GM12878 (cell line): ENCODE measurements around the gene SLC12A1.

ENCODE experiments used
- CTCF ChIP-seq, 3 experiments: IDR thresholded peaks in 2 of 3; conservative IDR thresholded peaks in 1 of 3; 2 replicates each; pipeline ENCODE4 v1.5.1; 2011; ENCODE audit warnings: low read depth in 3 of 3, low read length in 3 of 3, mild to moderate bottlenecking in 3 of 3, control low read depth in 2 of 3, moderate library complexity in 2 of 3, inconsistent platforms in 1 of 3, mixed read lengths in 1 of 3; ENCODE audit not compliant: control insufficient read depth in 2 of 3, insufficient read depth in 1 of 3; ENCODE audit errors: extremely low read depth in 1 of 3
- ESRRA ChIP-seq: IDR thresholded peaks from 2 replicates; pipeline ENCODE4 v1.6.1; 2012; ENCODE audit warnings: mild to moderate bottlenecking, low read length, improper control_type of control experiment
- EZH2 ChIP-seq: IDR thresholded peaks from 2 replicates; pipeline ENCODE4 v1.6.1; 2012; ENCODE audit warnings: low read depth, mild to moderate bottlenecking, control low read depth, inconsistent platforms, low read length, borderline replicate concordance; ENCODE audit not compliant: control insufficient read depth
- MYC ChIP-seq: IDR thresholded peaks from 2 replicates; pipeline ENCODE4 v1.6.1; 2011; ENCODE audit warnings: mild to moderate bottlenecking, low read length, moderate library complexity, inconsistent platforms; ENCODE audit not compliant: insufficient read depth, insufficient replicate concordance, insufficient read length, severe bottlenecking
- RAD21 ChIP-seq: IDR thresholded peaks from 2 replicates; pipeline ENCODE4 v1.6.1; 2011; ENCODE audit warnings: mild to moderate bottlenecking, low read depth, low read length, moderate library complexity; ENCODE audit not compliant: insufficient read depth
- TF ChIP-seq, protein P1 (sequence below): fragments of 450-650 bp; IDR thresholded peaks from 2 replicates; pipeline ENCODE4 v1.6.1; 2016; ENCODE audit warnings: mild to moderate bottlenecking

- TF ChIP-seq RAD21 (no peak), CTCF (IDR thresholded peaks at IDR 0.05 in 2 of 3, conservative IDR thresholded peaks at IDR 0.05 in 1 of 3; ENCODE audit: control insufficient read depth in 2 of 3, extremely low read depth in 1 of 3, insufficient read depth in 1 of 3, low read depth in 3 of 3, low read length in 3 of 3) (no peak), EZH2 (no peak), MYC (no peak), ESRRA (no peak)
- TF ChIP-seq, protein P1, sequence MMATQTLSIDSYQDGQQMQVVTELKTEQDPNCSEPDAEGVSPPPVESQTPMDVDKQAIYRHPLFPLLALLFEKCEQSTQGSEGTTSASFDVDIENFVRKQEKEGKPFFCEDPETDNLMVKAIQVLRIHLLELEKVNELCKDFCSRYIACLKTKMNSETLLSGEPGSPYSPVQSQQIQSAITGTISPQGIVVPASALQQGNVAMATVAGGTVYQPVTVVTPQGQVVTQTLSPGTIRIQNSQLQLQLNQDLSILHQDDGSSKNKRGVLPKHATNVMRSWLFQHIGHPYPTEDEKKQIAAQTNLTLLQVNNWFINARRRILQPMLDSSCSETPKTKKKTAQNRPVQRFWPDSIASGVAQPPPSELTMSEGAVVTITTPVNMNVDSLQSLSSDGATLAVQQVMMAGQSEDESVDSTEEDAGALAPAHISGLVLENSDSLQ: no peak
These were observed 117.2 kb downstream of the SLC12A1 start for GRCh38 chr15:48323294-48323693.
